HepG2 (cell line): ENCODE results near the gene ABHD2. TPM values are rescaled to one million over a fixed set of nuclear protein-coding genes. Genes with fewer than 3 reads are reported as not detected.

Experiments used
- DNMT3B ChIP-seq: conservative IDR thresholded peaks from 2 replicates; pipeline ENCODE4 v1.6.1; 2016; ENCODE audit warnings: missing biosample characterization, control low read depth
- EZH2 ChIP-seq: conservative IDR thresholded peaks from 2 replicates; pipeline ENCODE4 v1.6.1; 2012; ENCODE audit warnings: mild to moderate bottlenecking, low read depth, low read length, moderate library complexity
- FOXJ3 ChIP-seq: sonication (generic); formaldehyde crosslinking; IDR thresholded peaks from 2 replicates; pipeline ENCODE4 v1.4.0; 2020; ENCODE audit warnings: missing genetic modification reagents, mild to moderate bottlenecking, borderline replicate concordance
- FOXM1 ChIP-seq: sonication (generic); formaldehyde crosslinking; IDR thresholded peaks from 2 replicates; pipeline ENCODE4 v1.5.0; 2020; ENCODE audit warnings: missing genetic modification reagents
- FOXP4 ChIP-seq: sonication (generic); formaldehyde crosslinking; IDR thresholded peaks from 2 replicates; pipeline ENCODE4 v1.4.0; 2020; ENCODE audit warnings: missing genetic modification reagents
- GATAD2A ChIP-seq: IDR thresholded peaks from 2 replicates; pipeline ENCODE4 v1.6.1; 2016
- HMGXB4 ChIP-seq, 2 experiments: sonication (generic) in 1 of 2; formaldehyde crosslinking in 1 of 2; IDR thresholded peaks; 2 replicates each; pipeline versions ENCODE4 v1.4.0 to v1.6.1; 2018 to 2020; ENCODE audit warnings: missing genetic modification reagents in 2 of 2, borderline replicate concordance in 1 of 2, low read depth in 1 of 2, mild to moderate bottlenecking in 1 of 2, missing biosample characterization in 1 of 2
- ISX ChIP-seq: sonication (generic); formaldehyde crosslinking; conservative IDR thresholded peaks from 2 replicates; pipeline ENCODE4 v1.5.0; 2020; ENCODE audit warnings: missing genetic modification reagents
- JDP2 ChIP-seq: sonication (generic); formaldehyde crosslinking; IDR thresholded peaks from 2 replicates; pipeline ENCODE4 v1.8.1; 2022; ENCODE audit warnings: missing genetic modification reagents, borderline replicate concordance
- LBX2 ChIP-seq: sonication (generic); formaldehyde crosslinking; IDR thresholded peaks from 2 replicates; pipeline ENCODE4 v1.5.0; 2020; ENCODE audit warnings: missing genetic modification reagents, mild to moderate bottlenecking, borderline replicate concordance
- MXD4 ChIP-seq: IDR thresholded peaks from 2 replicates; pipeline ENCODE4 v1.6.1; 2016; ENCODE audit warnings: mild to moderate bottlenecking, missing biosample characterization, missing genetic modification reagents
- NFATC3 ChIP-seq: sonication (generic); formaldehyde crosslinking; IDR thresholded peaks from 2 replicates; pipeline ENCODE4 v1.5.1; 2020; ENCODE audit warnings: mild to moderate bottlenecking, missing genetic modification reagents
- NFYB ChIP-seq: sonication (generic); formaldehyde crosslinking; IDR thresholded peaks from 2 replicates; pipeline ENCODE4 v1.4.0; 2020; ENCODE audit warnings: missing genetic modification reagents
- PHF21A ChIP-seq: sonication (generic); formaldehyde crosslinking; IDR thresholded peaks from 2 replicates; pipeline ENCODE4 v1.5.0; 2020; ENCODE audit warnings: mild to moderate bottlenecking, missing genetic modification reagents
- PPARG ChIP-seq: conservative IDR thresholded peaks from 2 replicates; pipeline ENCODE4 v1.6.1; 2016; ENCODE audit warnings: missing biosample characterization, missing genetic modification reagents
- RFXANK ChIP-seq: IDR thresholded peaks from 2 replicates; pipeline ENCODE4 v1.6.1; 2016
- SKI ChIP-seq: fragments of 450-650 bp; IDR thresholded peaks from one replicate; pipeline ENCODE4 v1.6.1; 2018; ENCODE audit warnings: mild to moderate bottlenecking; ENCODE audit not compliant: partially characterized antibody
- SNAI1 ChIP-seq: sonication (generic); formaldehyde crosslinking; IDR thresholded peaks from 2 replicates; pipeline ENCODE4 v1.5.0; 2020; ENCODE audit warnings: mild to moderate bottlenecking, missing genetic modification reagents, borderline replicate concordance
- SP5 ChIP-seq: IDR thresholded peaks from 2 replicates; pipeline ENCODE4 v1.6.1; 2016; ENCODE audit warnings: low read depth, borderline replicate concordance
- SRF ChIP-seq: IDR thresholded peaks from 2 replicates; pipeline ENCODE4 v1.6.1; 2011; ENCODE audit warnings: mild to moderate bottlenecking, low read depth, low read length, moderate library complexity
- TBX2 ChIP-seq: sonication (generic); formaldehyde crosslinking; IDR thresholded peaks from 2 replicates; pipeline ENCODE4 v1.5.0; 2020; ENCODE audit warnings: missing genetic modification reagents, mild to moderate bottlenecking, borderline replicate concordance
- TEF ChIP-seq: sonication (generic); formaldehyde crosslinking; IDR thresholded peaks from 2 replicates; pipeline ENCODE4 v1.5.0; 2020; ENCODE audit warnings: missing genetic modification reagents
- THYN1 ChIP-seq: sonication (generic); formaldehyde crosslinking; IDR thresholded peaks from 2 replicates; pipeline ENCODE4 v1.8.1; 2023; ENCODE audit warnings: low read depth, mild to moderate bottlenecking, moderate library complexity, missing genetic modification reagents, borderline replicate concordance
- ZFP62 ChIP-seq: sonication (generic); formaldehyde crosslinking; IDR thresholded peaks from 2 replicates; pipeline ENCODE4 v1.4.0; 2020; ENCODE audit warnings: missing genetic modification reagents
- ZFX ChIP-seq: sonication (generic); formaldehyde crosslinking; IDR thresholded peaks from 2 replicates; pipeline ENCODE4 v1.4.0; 2020; ENCODE audit warnings: mild to moderate bottlenecking, low read depth, missing genetic modification reagents, moderate library complexity
- ZNF20 ChIP-seq: sonication (generic); formaldehyde crosslinking; IDR thresholded peaks from 2 replicates; pipeline ENCODE4 v1.4.0; 2020; ENCODE audit warnings: mild to moderate bottlenecking, moderate library complexity, missing genetic modification reagents
- ZNF34 ChIP-seq: sonication (generic); formaldehyde crosslinking; IDR thresholded peaks from 2 replicates; pipeline ENCODE4 v1.4.0; 2020; ENCODE audit warnings: mild to moderate bottlenecking, missing genetic modification reagents, borderline replicate concordance
- ZNF589 ChIP-seq: sonication (generic); formaldehyde crosslinking; conservative IDR thresholded peaks from 2 replicates; pipeline ENCODE4 v1.8.0; 2022; ENCODE audit warnings: mild to moderate bottlenecking, moderate library complexity, missing genetic modification reagents
- ZNF816 ChIP-seq: sonication (generic); formaldehyde crosslinking; IDR thresholded peaks from 2 replicates; pipeline ENCODE4 v1.8.0; 2022; ENCODE audit warnings: missing genetic modification reagents, mild to moderate bottlenecking, borderline replicate concordance
- polyA plus RNA-seq, 8 experiments: library from polyadenylated mRNA; depleted of rRNA in 3 of 8; stranded (reverse) in 7 of 8; unstranded in 1 of 8; fragments of >200 nt; fragmentation: Illumina TruSeq in 4 of 8; extraction: Trizol in 4 of 8; gene quantifications; 2 replicates each; pipeline versions ENCODE4 v1.2.1 to v1.2.3, GENCODE V29; 2011 to 2016; ENCODE audit warnings: low read depth in 4 of 8, missing spikeins in 1 of 8, mixed read lengths in 1 of 8; ENCODE audit not compliant: insufficient read depth in 1 of 8
- total RNA-seq, 5 experiments: library from RNA; depleted of rRNA; stranded (reverse); fragments of >200 nt; fragmentation: Illumina TruSeq; extraction: Trizol; gene quantifications; 2 replicates each; pipeline ENCODE4 v1.2.3, GENCODE V29; 2016; ENCODE audit warnings: low read depth in 1 of 5

The ABHD2 gene
- total and polyA plus RNA-seq, 2 of the 13 experiments (the other 11 are each of a cell fraction or from before 2014, with no cell fraction given), result 14.8 to 22.4 TPM

- no peak for TF ChIP-seq EZH2
- TF ChIP-seq ZNF589, result no peak
- TF ChIP-seq JDP2 (CRISPR knock-in tag), result no peak
- no peak for TF ChIP-seq NFATC3
- TF ChIP-seq ZNF816 (CRISPR knock-in tag), result no peak
- TF ChIP-seq FOXP4 (CRISPR knock-in tag), result peak; percentile 87
- TF ChIP-seq ZNF20, result no peak
- peak in 1 of 2 experiments; percentile 54; a peak in 1 of 4 replicates for TF ChIP-seq HMGXB4 (CRISPR knock-in tag; IDR thresholded peaks at IDR 0.05; ENCODE audit: borderline replicate concordance in 1 of 2, low read depth in 1 of 2)
- peak; percentile 71 for TF ChIP-seq SKI
- no peak for TF ChIP-seq THYN1 (CRISPR knock-in tag)
- TF ChIP-seq MXD4, result no peak
- TF ChIP-seq FOXJ3, result peak; percentile 74; the same call in 1 of the 2 replicates
- no peak for TF ChIP-seq FOXM1 (CRISPR knock-in tag)
- TF ChIP-seq TBX2 (CRISPR knock-in tag), result peak; percentile 66
- peak; percentile 90 for TF ChIP-seq PPARG (CRISPR knock-in tag)
- no peak for TF ChIP-seq LBX2 (CRISPR knock-in tag)
- no peak for TF ChIP-seq RFXANK (CRISPR knock-in tag)
- TF ChIP-seq NFYB, result no peak
- no peak for TF ChIP-seq SNAI1 (CRISPR knock-in tag)
- no peak for TF ChIP-seq SRF
- TF ChIP-seq ZFX, result peak; percentile 49
- TF ChIP-seq PHF21A (CRISPR knock-in tag), result peak; percentile 36; the same call in 1 of the 2 replicates
- peak; percentile 93 for TF ChIP-seq GATAD2A
- no peak for TF ChIP-seq DNMT3B (CRISPR knock-in tag)
- no peak for TF ChIP-seq ZFP62 (CRISPR knock-in tag)
- TF ChIP-seq ISX (CRISPR knock-in tag), result no peak
- no peak for TF ChIP-seq TEF
- no peak for TF ChIP-seq ZNF34 (CRISPR knock-in tag)
- TF ChIP-seq SP5 (CRISPR knock-in tag), result no peak
Observed at GRCh38 chr15:89121414-89121813, 33.2 kb downstream of the ABHD2 start (continued).
